Endothelial cell of umbilical vein (primary cell): ENCODE results near the gene PRSS21. TPM values are rescaled to one million over a fixed set of nuclear protein-coding genes. Genes with fewer than 3 reads are reported as not detected.

Experiments
- BruUV-seq: library from RNA; stranded (reverse); fragments of 400-500 nt; replicated peaks from 2 replicates; lab custom pipeline; 2021; lab: Mats Ljungman, UMichigan
- CTCF ChIA-PET: fragments of 300-600, 350-600 bp; sonication (Branson Sonifier 250); formaldehyde crosslinking; loops from one replicate; lab custom pipeline; 2021; ENCODE audit warnings: antibody characterized with exemption, inconsistent platforms; lab: Charles Lee
- POLR2A ChIA-PET: fragments of 300-600, 350-600 bp; sonication (Branson Sonifier 250); formaldehyde crosslinking; loops from one replicate; lab custom pipeline; 2021; ENCODE audit warnings: antibody characterized with exemption, inconsistent platforms; lab: Charles Lee
- DNase-seq: peaks from one replicate; pipeline ENCODE4 v3.0.0-alpha.2; 2011; ENCODE audit warnings: low read depth, low spot score
- FAIRE-seq: peaks from 2 replicates; lab custom pipeline; 2011; peaks lifted over from hg19 to GRCh38; lab: Jason Lieb, UNC
- H2AFZ ChIP-seq: 2 replicates; pipeline ENCODE4 v1.6.0; 2012; ENCODE audit warnings: low read depth, low read length, control low read depth, inconsistent platforms
- H3K27ac ChIP-seq: 2 replicates; pipeline ENCODE4 v1.5.1; 2011; ENCODE audit warnings: low read depth, mild to moderate bottlenecking, control low read depth, low read length, moderate library complexity; ENCODE audit not compliant: insufficient read depth
- H3K27me3 ChIP-seq, 2 experiments: 2 replicates each; pipeline versions ENCODE4 v1.6.0 to v1.6.1; 2011; ENCODE audit warnings: low read length in 2 of 2, mixed read lengths in 1 of 2; ENCODE audit not compliant: control insufficient read depth in 2 of 2, insufficient read depth in 2 of 2
- H3K36me3 ChIP-seq, 2 experiments: 2 replicates in 1 of 2; 3 replicates in 1 of 2; pipeline ENCODE4 v1.5.1; 2011; ENCODE audit warnings: low read length in 2 of 2, mild to moderate bottlenecking in 1 of 2, moderate library complexity in 1 of 2; ENCODE audit not compliant: control insufficient read depth in 2 of 2, insufficient read depth in 2 of 2; ENCODE audit errors: extremely low read depth in 1 of 2
- H3K4me1 ChIP-seq: 3 replicates; pipeline ENCODE4 v1.5.1; 2011; ENCODE audit warnings: mild to moderate bottlenecking, low read length; ENCODE audit not compliant: control insufficient read depth, insufficient read depth; ENCODE audit errors: extremely low read depth
- H3K4me2 ChIP-seq: 2 replicates; pipeline ENCODE4 v1.6.1; 2011; ENCODE audit warnings: low read length, control low read depth, mixed read lengths; ENCODE audit not compliant: insufficient read depth
- H3K4me3 ChIP-seq, 3 experiments: fragments of 200-600 bp in 1 of 3; sonication (generic), shearing (Covaris generic) in 1 of 3; replicated peaks in 1 of 3; 2 replicates each; pipeline ENCODE4 v1.5.1; 2011 to 2016; ENCODE audit warnings: control low read depth in 3 of 3, low read length in 3 of 3, mild to moderate bottlenecking in 2 of 3, inconsistent platforms in 1 of 3, low read depth in 1 of 3, moderate library complexity in 1 of 3; ENCODE audit not compliant: insufficient read depth in 1 of 3
- H3K79me2 ChIP-seq: 2 replicates; pipeline ENCODE4 v1.6.0; 2012; ENCODE audit warnings: low read length, inconsistent platforms; ENCODE audit not compliant: control insufficient read depth, insufficient read depth
- H3K9ac ChIP-seq: replicated peaks from 2 replicates; pipeline ENCODE3; 2011; ENCODE audit warnings: low read length, control low read depth; ENCODE audit not compliant: insufficient read depth; ENCODE audit errors: extremely low read depth
- H3K9me1 ChIP-seq: replicated peaks from 3 replicates; pipeline ENCODE4 v1.6.0; 2011; ENCODE audit warnings: mild to moderate bottlenecking, low read length; ENCODE audit not compliant: control insufficient read depth, insufficient read depth; ENCODE audit errors: extremely low read depth
- H3K9me3 ChIP-seq: replicated peaks from 2 replicates; pipeline ENCODE4 v1.5.1; 2012; ENCODE audit warnings: low read length, inconsistent platforms; ENCODE audit not compliant: control insufficient read depth, insufficient read depth
- H4K20me1 ChIP-seq: replicated peaks from 2 replicates; pipeline ENCODE3; 2011; ENCODE audit warnings: mild to moderate bottlenecking, low read length; ENCODE audit not compliant: control insufficient read depth, insufficient read depth; ENCODE audit errors: extremely low read depth
- CTCF ChIP-seq, 2 donors: IDR thresholded peaks; 1 replicate in 1 of 2; 2 replicates in 1 of 2; pipeline ENCODE4 v1.5.1; 2011; ENCODE audit warnings: low read length in 2 of 2, mild to moderate bottlenecking in 2 of 2, moderate library complexity in 2 of 2, control low read depth in 1 of 2, inconsistent platforms in 1 of 2, low read depth in 1 of 2; ENCODE audit not compliant: insufficient read depth in 1 of 2; ENCODE audit errors: extremely low read depth in 1 of 2
- EZH2 ChIP-seq: IDR thresholded peaks from 2 replicates; pipeline ENCODE4 v1.6.1; 2012; ENCODE audit warnings: borderline replicate concordance, low read depth, mild to moderate bottlenecking, moderate library complexity, low read length, inconsistent platforms; ENCODE audit not compliant: severe bottlenecking
- FOS ChIP-seq: IDR thresholded peaks from 2 replicates; pipeline ENCODE4 v1.6.1; 2011; ENCODE audit warnings: mild to moderate bottlenecking, low read length, moderate library complexity, borderline replicate concordance; ENCODE audit not compliant: insufficient read depth
- GATA2 ChIP-seq: IDR thresholded peaks from 2 replicates; pipeline ENCODE4 v1.7.0; 2011; ENCODE audit warnings: low read depth, mild to moderate bottlenecking, moderate library complexity, mixed read lengths, low read length; ENCODE audit not compliant: insufficient read length, insufficient read depth
- JUN ChIP-seq: IDR thresholded peaks from 2 replicates; pipeline ENCODE4 v1.6.1; 2011; ENCODE audit warnings: borderline replicate concordance, low read depth; ENCODE audit not compliant: insufficient read length, insufficient read depth
- MAX ChIP-seq: IDR thresholded peaks from 2 replicates; pipeline ENCODE4 v1.6.1; 2011; ENCODE audit not compliant: insufficient read depth, insufficient read length
- MYC ChIP-seq: IDR thresholded peaks from one replicate; pipeline ENCODE4 v1.6.1; 2011; ENCODE audit warnings: mild to moderate bottlenecking, low read depth, low read length
- POLR2A ChIP-seq: IDR thresholded peaks from 2 replicates; pipeline ENCODE4 v1.6.1; 2012; ENCODE audit warnings: low read depth, mild to moderate bottlenecking, control low read depth, low read length
- POLR2AphosphoS5 ChIP-seq: IDR thresholded peaks from 2 replicates; pipeline ENCODE4 v1.6.1; 2012; ENCODE audit warnings: low read depth, mild to moderate bottlenecking, control low read depth, low read length, moderate library complexity; ENCODE audit not compliant: insufficient read depth
- dilution Hi-C: fragments of 300-500 bp; cut with MboI; formaldehyde crosslinking; loops from one replicate; pipeline ENCODE4 v1.15.0; 2019; ENCODE audit warnings: low sequenced_read_pairs; ENCODE audit not compliant: extremely low pct_ligation_motif_present
- intact Hi-C: fragments of 100-400 bp; cut with micrococcal nuclease; formaldehyde crosslinking; loops from one replicate; pipeline ENCODE4 v1.10.0; 2022
- polyA plus RNA-seq, 4 experiments: library from polyadenylated mRNA; depleted of rRNA in 3 of 4; stranded (reverse) in 3 of 4; unstranded in 1 of 4; fragments of >200 nt; gene quantifications; 2 replicates each; pipeline versions ENCODE4 v1.2.1 to v1.2.3, GENCODE V29; 2011 to 2012; ENCODE audit warnings: missing spikeins in 1 of 4
- total RNA-seq: library from RNA; stranded (reverse); gene quantifications from 2 replicates; pipeline ENCODE4 v1.2.3, GENCODE V29; 2021

Gene PRSS21
- total and polyA plus RNA-seq, 2 donors (not counting 3 experiments of a cell fraction or from before 2014, with no cell fraction given), result 0.28 TPM; not detected in 1

- Histone ChIP-seq H3K79me2 (no peaks in the 10 kb centered on the region), H3K27ac (no peak overlapping the region), H3K9me3 (no peaks in the 10 kb centered on the region), H3K36me3 (no peaks in the 10 kb centered on the region), H4K20me1 (no peaks in the 10 kb centered on the region), H3K9ac (no peak overlapping the region), H2AFZ (no peak overlapping the region), H3K9me1 (no peaks in the 10 kb centered on the region), H3K27me3 (no peaks in the 10 kb centered on the region), H3K4me3 (no peak overlapping the region), H3K4me1 (no peaks in the 10 kb centered on the region), H3K4me2 (no peak overlapping the region)
- BruUV-seq, result no TSS peak
- dilution Hi-C loops (no loop called here), intact Hi-C loops (no loop called here)
- CTCF ChIA-PET, result interaction anchor here (1.0 to 2.4 kb wide), 2 partner anchors 11 to 17 kb away, joined by 4 to 12 read pairs; no protein-coding TSS in a partner anchor
- no peak for FAIRE-seq
- TF ChIP-seq GATA2 (no peak), CTCF (IDR thresholded peaks at IDR 0.05; ENCODE audit: extremely low read depth in 1 of 2, insufficient read depth in 1 of 2, low read depth in 1 of 2, low read length in 2 of 2) (no peak), JUN (no peak), POLR2AphosphoS5 (no peak), POLR2A (no peak), EZH2 (no peak), MAX (no peak), MYC (no peak), FOS (no peak)
- POLR2A ChIA-PET, result no interaction called here
- DNase-seq, result no peak
These were observed 4.6 kb downstream of the PRSS21 start for GRCh38 chr16:2821487-2822157.
